ENCODE results near the gene RTF2.

DNA sequence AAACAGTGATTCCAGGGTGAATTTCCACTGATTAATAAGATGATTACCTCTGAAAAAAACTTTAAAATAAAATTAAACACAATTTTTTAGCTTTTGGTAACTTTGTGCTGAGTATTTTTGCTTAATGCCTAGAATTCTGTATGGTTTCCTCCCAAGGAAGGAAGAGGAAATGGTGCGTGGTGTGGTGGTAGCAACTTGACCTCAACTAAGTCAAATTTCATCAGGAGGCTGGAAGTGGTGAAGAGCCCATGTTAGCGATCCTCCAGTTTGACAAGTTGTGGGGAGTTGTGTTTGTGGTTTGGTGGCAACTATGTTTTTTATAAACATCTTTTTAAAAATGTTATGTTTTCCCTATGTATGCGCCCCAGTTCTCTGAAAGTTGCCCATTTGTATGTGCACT is 5.0 kb upstream of the RTF2 start:
- TF ChIP-seq CTCF (IDR thresholded peaks at IDR 0.05; ENCODE audit: insufficient read depth, low read depth, low read length) (no peak), EZH2 (IDR thresholded peaks at IDR 0.05; ENCODE audit: insufficient read depth, low read length) (no peak)
